GM12873 (cell line): ENCODE results near the gene ART3.

Experiments used
- TF ChIP-seq, protein P1 (sequence below): IDR thresholded peaks from 2 replicates; pipeline ENCODE4 v1.5.1; 2012; ENCODE audit warnings: low read depth, mild to moderate bottlenecking, moderate library complexity, low read length, control low read depth; ENCODE audit not compliant: insufficient read depth; ENCODE audit errors: missing control alignments

Gene ART3

DNA sequence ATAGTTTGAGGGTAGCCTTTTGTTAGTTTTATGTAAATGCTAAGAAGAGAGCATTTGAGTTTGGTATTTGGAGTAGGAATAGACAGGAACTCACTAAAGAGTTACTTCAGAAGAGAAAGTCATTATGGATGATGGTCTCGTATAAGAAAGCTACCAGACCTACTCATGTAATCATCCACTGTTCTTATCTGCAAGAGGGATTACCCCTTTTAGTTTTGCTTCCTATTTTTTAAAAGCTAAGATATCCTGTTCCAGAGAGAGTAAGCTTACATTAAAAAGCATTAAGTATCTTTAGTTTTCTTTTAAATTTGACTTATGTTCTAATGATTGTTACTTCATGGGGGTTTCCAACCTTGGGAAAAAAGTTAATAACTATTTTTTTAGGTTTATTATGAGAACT is 12.5 kb upstream of the ART3 start:
- TF ChIP-seq, protein P1, sequence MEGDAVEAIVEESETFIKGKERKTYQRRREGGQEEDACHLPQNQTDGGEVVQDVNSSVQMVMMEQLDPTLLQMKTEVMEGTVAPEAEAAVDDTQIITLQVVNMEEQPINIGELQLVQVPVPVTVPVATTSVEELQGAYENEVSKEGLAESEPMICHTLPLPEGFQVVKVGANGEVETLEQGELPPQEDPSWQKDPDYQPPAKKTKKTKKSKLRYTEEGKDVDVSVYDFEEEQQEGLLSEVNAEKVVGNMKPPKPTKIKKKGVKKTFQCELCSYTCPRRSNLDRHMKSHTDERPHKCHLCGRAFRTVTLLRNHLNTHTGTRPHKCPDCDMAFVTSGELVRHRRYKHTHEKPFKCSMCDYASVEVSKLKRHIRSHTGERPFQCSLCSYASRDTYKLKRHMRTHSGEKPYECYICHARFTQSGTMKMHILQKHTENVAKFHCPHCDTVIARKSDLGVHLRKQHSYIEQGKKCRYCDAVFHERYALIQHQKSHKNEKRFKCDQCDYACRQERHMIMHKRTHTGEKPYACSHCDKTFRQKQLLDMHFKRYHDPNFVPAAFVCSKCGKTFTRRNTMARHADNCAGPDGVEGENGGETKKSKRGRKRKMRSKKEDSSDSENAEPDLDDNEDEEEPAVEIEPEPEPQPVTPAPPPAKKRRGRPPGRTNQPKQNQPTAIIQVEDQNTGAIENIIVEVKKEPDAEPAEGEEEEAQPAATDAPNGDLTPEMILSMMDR = no peak

DNA sequence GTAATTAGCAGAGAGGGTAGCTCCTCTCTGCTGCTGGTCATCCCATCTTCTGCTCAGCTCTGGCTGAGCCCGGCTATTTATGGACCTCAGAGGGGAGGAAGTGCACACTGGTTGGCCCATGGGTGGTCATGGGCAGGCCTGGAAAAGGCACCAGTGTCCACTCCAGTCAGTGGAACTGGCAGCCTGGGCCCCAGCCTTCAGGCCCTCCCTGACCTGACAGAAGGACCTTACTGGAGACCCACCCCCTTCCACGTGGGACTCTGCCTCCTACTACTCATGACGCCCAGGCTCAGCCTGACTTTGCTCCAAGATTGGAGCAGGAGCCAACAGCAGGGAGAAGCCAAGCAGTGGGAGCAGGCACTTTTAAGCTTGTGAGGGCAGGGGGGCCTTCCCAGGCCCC is 8.0 kb upstream of the ART3 start:
- TF ChIP-seq, protein P1 = no peak

DNA sequence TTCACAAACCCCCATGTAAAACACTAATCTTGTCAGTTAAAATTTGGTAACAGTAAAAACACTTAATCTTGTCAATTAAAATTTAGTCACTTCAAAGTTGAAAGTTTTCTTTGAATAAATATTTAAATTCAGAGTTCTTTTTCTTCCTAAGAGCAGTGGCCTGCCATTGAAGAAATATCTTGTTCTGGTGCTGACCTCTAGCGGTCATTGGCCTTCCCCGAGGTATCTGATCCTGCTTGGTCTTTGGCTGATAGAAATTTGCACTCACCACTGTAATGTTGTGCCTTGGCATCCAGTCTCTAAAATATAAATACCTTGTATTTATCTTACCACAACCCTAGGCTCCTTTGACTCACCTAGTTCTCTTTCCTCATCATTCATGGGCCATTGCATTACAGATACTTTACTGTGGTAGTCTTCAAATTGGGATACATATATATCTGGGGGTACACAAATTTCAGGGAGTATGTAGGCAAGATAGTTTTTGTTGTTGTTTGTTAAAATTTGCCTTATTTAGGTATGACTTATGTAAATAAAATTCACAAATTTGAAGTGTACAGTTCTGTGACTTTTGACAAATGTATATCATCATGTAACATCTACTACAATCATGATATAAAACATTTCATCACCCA is 6.7 kb upstream of the ART3 start:
- TF ChIP-seq, protein P1 = peak; percentile 80

DNA sequence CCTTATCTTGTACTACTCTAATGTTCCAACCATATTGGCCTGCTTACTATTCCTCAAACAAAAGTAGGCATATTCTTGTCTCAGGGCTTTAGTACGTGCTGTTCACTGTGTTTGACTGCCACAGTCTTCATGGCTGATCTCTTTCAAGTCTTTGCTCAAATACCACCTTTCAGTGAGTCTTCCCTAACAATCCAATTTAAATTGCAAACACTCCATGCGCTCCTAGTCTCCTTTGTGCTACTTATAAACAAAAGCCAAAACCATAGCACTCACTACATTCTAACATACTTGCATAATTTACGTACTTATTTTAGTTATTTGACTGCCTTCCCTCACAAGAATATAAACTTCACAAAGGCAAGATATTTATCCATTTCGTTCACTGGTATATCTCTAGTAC is 1.7 kb upstream of the ART3 start:
- TF ChIP-seq, protein P1 = no peak

DNA sequence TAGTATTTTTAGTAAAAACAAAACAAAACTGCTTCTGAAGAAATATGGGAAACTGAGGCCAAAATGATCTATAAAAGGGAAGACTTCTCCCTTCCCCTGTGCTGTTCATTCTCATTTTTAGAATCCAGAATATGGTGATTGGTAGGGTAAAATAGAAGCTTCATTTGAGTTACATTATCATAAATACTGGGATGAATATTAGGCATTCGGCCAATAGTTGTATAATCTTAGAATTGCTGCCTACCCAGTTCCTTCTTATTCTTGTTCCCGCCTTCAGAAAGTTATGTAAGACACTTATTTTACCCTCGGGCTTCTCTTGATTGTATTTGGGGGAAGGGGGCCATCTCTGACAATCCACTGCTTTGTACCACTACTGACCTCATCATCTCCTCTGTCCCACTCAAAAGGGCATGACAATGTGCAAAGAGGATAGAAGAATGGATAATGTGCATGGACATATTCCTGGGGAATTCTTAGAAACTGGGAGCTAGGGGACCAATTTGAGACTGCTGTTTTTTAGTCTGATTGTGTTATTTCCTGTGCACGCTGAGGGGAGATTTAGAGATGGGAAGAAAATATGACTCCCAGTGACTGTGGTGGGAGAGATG is 588 bp downstream of the ART3 start:
- TF ChIP-seq, protein P1 = no peak

DNA sequence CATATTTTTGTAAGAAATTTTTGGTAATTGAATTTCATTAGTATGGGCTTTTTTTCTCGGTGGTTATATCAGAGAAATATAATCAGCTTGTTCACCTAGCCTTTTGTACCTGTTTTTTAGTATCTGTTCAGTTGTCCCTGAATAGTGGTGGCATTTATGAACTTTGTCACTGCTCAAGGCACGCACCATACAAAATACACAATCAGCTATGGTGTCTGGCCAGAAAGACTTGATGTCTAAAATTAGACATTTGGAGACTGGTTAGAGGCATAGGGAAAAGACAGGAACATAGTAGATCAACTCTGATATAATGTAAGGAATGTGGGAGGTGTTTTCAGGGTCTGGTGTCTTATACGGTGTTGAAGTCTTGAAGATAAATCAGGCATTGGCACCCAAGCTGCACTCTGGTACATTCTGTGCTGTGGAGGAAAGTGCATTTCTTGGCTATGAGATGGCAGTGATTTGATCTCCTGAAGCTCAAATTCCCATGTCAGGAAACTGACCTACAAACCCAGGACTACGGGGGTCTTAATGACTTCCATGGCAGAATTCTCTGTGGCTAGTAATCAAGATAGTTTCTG is 3.6 kb downstream of the ART3 start:
- TF ChIP-seq, protein P1 = no peak

DNA sequence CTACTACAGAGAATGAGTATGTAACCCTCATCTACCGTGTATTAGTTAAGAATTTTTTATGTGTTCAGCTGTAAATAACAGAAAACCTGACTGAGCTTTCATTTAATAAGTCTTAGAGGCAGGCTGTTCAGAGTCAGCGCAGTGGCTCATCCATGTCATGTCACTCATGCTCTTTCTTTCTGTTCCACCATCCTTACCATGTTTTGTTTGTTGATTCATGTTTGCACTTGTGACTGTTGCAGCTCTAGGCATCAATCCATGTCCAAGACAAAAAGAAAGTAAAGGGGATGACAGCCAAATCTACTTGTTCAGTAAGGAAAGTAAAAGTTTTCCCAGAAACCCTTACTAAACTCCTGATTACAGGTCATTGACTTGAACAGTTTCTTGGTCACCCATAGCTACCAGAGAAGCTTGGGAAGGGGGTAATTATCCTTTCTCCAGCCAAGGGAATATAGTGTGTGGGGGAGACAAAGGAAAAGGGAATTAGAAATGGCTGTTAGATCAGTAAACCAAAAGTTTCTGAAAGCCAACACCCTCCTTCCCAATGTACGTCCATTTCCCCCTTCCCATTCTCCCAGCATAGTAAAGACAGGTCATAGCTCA is 9.0 kb downstream of the ART3 start:
- TF ChIP-seq, protein P1 = no peak
